ENCODE data around the gene MEGF8. TPM values are rescaled to one million over a fixed set of nuclear protein-coding genes. Genes with fewer than 3 reads are reported as not detected.

The MEGF8 gene
- total RNA-seq, 2 experiments from 2014 or later = 4.2 to 4.7 TPM

Other genes with a start within 250 kb of the MEGF8 start
- gene ZNF574, start 249.5 kb upstream of the MEGF8 start, total RNA-seq = 10 to 100 TPM; 14.3 to 14.5 TPM
- gene POU2F2, start 193.2 kb upstream of the MEGF8 start, total RNA-seq = 10 to 100 TPM; 31.3 to 35.8 TPM
- gene DEDD2, start 108.0 kb upstream of the MEGF8 start, total RNA-seq = 10 to 100 TPM; 54.1 to 59.8 TPM
- gene ZNF526, start 105.3 kb upstream of the MEGF8 start, total RNA-seq = 10 to 100 TPM; 21.5 to 21.7 TPM
- 10 to 100 TPM; 48.9 to 50.7 TPM for gene GSK3A, start 83.0 kb upstream of the MEGF8 start, total RNA-seq
- 10 to 100 TPM; 46.9 to 52.6 TPM for gene ERF, start 70.5 kb upstream of the MEGF8 start, total RNA-seq
- 10 to 100 TPM; 86.5 to 88.8 TPM for gene CIC, start 56.4 kb upstream of the MEGF8 start, total RNA-seq
- under 1 TPM; 0.45 to 0.91 TPM for gene PRR19, start 23.5 kb upstream of the MEGF8 start, total RNA-seq
- 10 to 100 TPM; 30.6 to 32.7 TPM for gene PAFAH1B3, start 23.0 kb upstream of the MEGF8 start, total RNA-seq
- gene TMEM145, start 12.3 kb upstream of the MEGF8 start, total RNA-seq = under 1 TPM in 1 of 2 experiments, not detected in 1; 0.23 TPM
- not detected for gene CNFN, start 64.7 kb downstream of the MEGF8 start, total RNA-seq
- 10 to 100 TPM; 34.7 to 37.2 TPM for gene LIPE, start 101.8 kb downstream of the MEGF8 start, total RNA-seq
- gene CXCL17, start 117.3 kb downstream of the MEGF8 start, total RNA-seq = not detected
- 10 to 100 TPM; 38.2 to 43.0 TPM for gene CEACAM1, start 202.8 kb downstream of the MEGF8 start, total RNA-seq